GM21381 (cell line): ENCODE results near the gene KIR3DL1.
"Not testable (repeated sequence)": the region's sequence is repeated elsewhere in the genome, so short reads cannot be mapped to it uniquely, and the experiment has no call there.

Experiments used
- ATAC-seq: cut with Tn5 transposase; IDR thresholded peaks from one replicate; pipeline ENCODE4 v1.9.1; 2021; ENCODE audit warnings: mild to moderate bottlenecking, moderate library complexity; ENCODE audit not compliant: unreplicated experiment

KIR3DL1 gene

DNA sequence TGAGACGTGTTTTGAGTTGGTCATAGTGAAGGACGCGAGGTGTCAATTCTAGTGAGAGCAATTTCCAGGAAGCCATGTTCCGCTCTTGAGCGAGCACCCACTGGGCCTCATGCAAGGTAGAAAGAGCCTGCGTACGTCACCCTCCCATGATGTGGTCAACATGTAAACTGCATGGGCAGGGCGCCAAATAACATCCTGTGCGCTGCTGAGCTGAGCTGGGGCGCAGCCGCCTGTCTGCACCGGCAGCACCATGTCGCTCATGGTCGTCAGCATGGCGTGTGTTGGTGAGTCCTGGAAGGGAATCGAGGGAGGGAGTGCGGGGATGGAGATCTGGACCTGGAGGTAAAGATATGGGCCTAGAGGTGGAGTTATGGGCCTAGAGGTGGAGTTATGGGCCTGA, at the start of gene KIR3DL1:
TSS of gene KIR3DL1 (plus strand) at position 218 of the 400 bp plus-strand sequence.
- ATAC-seq = not testable (repeated sequence)

DNA sequence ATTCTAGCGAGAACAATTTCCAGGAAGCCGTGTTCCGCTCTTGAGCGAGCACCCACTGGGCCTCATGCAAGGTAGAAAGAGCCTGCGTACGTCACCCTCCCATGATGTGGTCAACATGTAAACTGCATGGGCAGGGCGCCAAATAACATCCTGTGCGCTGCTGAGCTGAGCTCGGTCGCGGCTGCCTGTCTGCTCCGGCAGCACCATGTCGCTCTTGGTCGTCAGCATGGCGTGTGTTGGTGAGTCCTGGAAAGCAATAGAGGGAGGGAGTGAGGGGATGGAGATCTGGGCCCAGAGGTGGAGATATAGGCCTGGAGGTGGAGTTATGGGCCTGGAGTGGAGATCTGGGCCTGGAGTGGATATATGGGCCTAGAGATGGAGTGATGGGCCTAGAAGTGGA, 46.6 kb upstream of the KIR3DL1 start, which contains the start of gene KIR2DL1:
TSS of gene KIR2DL1 (plus strand) at position 148 of the 400 bp plus-strand sequence. CDS start at position 206, 58 bp downstream.
- not testable (repeated sequence) for ATAC-seq

DNA sequence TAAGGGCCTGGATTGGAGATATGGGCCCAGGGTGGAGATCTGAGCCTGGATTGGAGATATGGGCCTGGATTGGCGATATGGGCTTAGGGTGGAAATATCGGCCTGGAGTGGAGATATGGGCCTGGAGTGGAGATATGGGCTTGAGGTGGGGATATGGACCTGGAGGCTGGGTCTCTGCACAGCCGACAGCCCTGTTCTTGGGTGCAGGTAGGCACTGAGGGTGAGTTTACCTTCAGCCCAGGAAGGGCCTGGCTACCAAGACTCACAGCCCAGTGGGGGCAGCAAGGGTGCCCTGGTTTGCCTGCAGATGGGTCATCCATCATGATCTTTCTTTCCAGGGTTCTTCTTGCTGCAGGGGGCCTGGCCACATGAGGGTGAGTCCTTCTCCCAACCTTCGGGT, 45.8 kb upstream of the KIR3DL1 start:
- not testable (repeated sequence) for ATAC-seq

DNA sequence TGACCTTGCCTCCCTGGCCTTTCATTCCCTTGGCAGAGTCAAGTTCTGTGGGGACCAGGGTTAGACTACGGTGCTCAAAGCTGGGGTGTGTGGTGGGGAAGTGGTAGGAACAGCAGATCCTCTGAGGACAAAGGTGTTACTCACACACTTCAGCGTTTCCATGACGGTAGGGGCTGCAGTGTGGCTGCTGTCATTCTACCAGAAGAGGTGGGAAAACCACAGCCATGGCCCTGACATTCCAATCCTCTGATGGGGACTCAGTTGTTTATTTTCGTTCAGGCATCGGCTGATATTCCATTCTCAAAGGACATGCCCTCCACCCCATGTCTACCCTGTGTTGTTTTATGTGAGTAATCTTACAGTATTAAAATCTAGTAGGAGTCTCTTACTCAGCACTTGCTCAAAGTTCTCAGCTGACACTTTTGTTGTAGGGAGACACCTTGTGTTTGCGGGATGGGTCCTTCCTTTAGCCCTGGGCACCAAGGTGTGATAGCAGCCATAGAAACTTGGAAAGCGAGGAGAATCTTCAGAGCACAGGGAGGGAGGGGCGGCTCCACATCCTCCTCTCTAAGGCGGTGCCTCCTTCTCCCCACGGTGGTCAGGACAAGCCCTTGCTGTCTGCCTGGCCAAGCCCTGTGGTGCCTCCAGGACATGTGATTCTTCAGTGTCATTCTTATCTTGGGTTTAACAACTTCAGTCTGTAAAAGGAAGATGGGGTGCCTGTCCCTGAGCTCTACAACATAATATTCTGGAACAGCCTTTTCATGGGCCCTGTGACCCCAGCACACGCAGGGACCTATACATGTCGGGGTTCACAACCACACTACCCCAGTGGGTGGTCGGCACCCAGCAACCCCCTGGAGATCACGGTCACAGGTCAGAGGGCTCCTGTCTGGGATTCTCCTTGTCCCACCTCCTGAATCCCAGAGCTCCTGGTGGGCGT, 45.0 kb upstream of the KIR3DL1 start:
- not testable (repeated sequence) for ATAC-seq

DNA sequence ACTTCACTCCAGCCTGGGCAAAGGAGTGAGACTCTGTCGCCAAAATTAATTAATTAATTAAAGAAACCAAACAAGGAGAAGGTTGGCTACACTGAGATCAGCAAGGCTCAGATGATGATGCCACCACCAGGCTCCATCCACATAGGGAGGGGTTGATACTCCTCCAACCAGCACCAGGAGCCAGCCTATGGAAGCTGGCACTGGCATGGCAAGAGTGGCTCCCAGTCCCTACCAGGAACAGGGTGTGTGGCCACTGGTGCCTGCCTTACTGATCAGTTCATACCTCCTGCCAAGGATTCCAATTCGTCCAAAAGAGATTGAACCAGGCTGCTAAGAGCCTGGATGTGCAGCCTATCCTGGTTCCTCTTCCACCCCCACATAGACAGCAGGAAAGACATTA, 43.6 kb upstream of the KIR3DL1 start:
- ATAC-seq = not testable (repeated sequence)

DNA sequence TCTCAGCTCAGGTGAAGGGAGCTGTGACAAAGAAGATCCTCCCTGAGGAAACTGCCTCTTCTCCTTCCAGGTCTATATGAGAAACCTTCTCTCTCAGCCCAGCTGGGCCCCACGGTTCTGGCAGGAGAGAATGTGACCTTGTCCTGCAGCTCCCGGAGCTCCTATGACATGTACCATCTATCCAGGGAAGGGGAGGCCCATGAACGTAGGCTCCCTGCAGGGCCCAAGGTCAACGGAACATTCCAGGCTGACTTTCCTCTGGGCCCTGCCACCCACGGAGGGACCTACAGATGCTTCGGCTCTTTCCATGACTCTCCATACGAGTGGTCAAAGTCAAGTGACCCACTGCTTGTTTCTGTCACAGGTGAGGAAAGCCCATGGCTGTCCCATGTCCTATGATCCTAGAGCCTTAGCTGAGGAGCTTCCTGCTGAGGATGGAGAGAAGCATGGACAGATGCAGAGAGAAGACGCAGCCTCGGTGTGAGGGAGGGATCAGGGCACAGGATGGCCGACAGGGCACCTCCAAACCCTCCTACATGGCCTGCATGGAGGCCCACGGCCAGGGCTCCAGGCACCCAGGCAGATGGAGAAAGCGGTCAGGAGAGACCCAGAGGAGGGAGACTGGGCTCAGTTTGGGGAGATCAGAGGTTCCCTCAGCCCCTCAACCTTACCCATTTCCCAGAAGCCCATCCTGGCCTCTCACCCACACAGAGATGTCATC, 41.0 kb upstream of the KIR3DL1 start:
- not testable (repeated sequence) for ATAC-seq

DNA sequence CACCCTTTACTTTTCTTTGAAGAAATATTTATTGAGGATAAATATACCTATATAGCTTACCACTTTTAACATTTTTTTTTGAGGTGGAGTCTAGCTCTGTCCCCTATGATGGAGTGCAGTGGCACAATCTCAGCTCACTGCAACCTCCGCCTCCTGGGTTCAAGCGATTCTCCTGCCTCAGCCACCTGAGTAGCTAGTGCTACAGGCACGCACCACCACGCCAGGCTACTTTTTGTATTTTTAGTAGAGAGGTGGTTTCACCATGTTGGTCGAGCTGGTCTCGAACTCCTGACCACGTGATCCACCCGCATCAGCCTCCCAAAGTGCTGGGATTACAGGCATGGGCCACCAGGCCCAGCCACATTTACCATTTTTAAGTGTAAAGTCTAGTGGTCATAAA, 40.4 kb upstream of the KIR3DL1 start:
- ATAC-seq = not testable (repeated sequence)

DNA sequence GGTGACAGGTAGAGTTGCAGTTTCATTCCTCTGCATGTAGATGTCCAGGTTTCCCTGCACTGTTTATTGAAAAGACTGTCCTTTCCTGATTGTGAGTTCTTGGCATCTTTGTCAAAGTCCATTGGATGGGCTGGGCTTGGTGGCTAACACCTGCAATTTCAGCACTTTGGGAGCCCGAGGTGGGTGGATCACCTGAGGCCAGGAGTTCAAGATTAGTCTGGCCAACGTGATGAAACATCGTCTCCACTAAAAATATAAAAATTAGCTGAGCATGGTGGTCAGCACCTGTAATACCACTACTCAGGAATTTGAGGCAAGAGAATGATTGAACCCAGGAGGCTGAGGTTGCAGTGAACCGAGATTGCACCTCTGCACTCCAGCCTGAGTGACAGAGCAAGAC, 38.4 kb upstream of the KIR3DL1 start:
- ATAC-seq = not testable (repeated sequence)

DNA sequence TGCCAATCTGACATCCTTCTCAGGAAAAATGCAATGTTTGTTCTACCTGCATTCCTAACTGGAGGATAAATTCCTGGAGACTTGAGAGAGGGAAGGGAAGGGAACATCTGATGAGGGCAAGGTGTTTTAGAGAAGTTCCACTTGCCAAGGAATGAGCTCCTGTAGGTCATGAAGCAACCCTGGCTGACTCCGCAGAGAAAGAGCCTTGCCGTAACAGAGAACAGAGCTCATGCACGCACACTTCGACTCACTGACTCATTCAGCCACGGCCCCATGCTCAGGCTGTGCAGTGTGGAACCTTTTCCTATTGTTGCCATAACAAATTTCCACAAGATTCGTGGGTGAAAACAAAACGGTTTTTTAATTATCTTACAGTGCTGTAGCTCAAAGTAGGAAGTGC, 37.4 kb upstream of the KIR3DL1 start:
- ATAC-seq = not testable (repeated sequence)

DNA sequence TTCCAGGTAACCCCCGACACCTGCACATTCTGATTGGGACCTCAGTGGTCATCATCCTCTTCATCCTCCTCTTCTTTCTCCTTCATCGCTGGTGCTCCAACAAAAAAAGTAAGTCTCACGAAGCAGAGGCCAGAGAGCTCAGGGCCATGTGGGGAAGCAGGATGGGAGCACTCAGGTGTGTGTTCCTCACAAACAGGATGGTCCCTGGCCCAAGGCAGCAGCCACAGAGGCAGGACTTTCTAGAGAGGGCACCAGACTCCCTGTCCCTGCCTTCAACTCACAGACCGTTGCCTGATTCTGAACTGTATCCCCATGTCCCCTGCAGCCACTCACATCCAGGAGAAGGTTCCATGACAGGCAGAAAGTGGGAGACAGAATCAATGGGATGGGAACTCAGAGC, 33.4 kb upstream of the KIR3DL1 start:
- ATAC-seq = not testable (repeated sequence)

DNA sequence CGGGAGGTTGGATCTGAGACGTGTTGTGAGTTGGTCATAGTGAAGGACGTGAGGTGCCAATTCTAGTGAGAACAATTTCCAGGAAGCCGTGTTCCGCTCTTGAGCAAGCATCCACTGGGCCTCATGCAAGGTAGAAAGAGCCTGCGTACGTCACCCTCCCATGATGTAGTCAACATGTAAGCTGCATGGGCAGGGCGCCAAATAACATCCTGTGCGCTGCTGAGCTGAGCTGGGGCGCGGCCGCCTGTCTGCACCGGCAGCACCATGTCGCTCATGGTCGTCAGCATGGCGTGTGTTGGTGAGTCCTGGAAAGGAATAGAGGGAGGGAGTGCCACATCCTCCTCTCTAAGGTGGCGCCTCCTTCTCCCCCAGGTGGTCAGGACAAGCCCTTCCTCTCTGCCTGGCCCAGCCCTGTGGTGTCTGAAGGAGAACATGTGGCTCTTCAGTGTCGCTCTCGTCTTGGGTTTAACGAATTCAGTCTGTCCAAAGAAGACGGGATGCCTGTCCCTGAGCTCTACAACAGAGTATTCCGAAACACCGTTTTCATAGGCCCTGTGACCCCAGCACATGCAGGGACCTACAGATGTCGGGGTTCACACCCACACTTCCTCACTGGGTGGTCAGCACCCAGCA, 30.1 kb upstream of the KIR3DL1 start:
- not testable (repeated sequence) for ATAC-seq

DNA sequence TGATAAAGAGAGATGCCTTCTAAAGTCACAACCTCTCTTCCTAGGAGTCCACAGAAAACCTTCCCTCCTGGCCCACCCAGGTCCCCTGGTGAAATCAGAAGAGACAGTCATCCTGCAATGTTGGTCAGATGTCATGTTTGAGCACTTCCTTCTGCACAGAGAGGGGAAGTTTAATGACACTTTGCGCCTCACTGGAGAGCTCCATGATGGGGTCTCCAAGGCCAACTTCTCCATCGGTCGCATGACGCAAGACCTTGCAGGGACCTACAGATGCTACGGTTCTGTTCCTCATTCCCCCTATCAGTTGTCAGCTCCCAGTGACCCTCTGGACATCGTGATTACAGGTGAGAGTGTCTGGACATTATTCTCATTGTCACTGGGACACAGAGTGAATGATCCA, 28.1 kb upstream of the KIR3DL1 start:
- ATAC-seq = not testable (repeated sequence)

DNA sequence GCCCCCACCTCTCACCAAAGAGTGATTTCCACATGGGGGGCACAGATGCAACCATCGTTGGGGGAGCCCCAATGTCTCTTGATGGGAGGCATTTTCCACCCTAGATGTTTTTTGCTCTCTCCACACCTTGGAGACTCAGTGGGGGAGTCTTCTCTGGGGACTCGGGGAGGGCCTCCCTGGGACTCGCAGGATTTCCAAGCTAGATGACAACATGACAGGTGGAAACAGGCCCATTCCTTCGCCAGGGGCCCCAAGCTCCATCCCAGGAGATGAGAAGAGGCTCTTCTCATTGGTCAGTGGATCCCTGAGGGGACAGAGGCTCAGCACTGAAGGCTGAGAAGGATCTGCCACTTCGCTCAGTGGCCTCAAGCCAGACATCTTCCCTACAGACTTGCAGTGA, 25.6 kb upstream of the KIR3DL1 start:
- no peak for ATAC-seq

DNA sequence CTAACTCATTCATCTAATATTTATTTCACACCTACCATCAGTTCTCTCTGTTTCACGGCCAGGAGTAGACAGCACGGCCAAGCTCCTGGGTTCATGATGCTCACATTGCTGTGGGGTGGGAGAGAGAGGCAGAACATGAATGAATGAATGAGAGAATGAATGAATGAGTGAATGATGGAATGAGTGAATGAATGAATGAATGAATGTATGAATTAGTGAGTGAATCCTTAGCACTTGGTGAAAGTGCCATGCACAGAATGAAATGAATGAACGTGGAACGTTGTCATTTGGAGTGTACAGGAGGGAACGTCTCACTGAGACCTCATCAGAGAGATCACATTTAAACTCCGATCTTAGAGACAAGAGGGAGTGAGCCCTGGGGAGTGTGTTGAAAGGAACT, 24.8 kb upstream of the KIR3DL1 start:
- ATAC-seq = no peak

DNA sequence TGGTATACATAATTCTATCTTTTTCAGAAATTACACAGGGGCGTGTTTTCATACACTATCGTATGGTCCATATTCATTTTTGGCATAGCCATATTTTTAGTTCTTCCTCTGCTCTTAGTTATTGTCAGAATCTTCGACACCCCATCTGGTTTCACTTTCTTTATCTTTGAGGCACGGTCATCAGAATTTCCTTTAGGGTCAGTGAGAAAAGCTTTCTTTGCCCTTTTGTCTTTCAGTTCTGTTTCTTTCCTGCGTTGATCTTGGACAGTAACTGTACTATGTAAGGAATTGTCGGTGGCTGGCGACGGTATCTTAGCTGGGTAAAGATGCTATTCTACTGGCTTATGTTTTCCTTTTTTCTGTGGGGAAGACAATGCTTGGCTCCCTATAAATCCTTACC, 23.5 kb upstream of the KIR3DL1 start:
- no peak for ATAC-seq

DNA sequence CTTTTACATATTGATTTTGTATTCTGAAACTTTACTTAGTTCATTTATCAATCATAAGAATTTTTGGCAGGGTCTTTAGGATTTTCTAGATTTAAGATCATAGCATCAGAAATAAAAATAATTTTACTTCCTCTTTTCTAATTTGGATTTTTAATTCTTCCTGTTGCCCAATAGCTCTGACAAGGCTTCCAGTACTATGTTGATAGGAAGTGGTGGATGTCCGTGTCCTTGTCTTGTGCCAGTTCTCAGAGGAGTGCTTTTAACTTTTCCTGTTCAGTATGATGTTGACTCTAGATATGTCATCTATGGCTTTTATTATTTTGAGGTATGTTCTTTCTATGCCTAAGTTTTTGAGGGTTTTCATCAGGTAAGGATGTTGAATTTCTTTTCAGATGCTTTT, 20.5 kb upstream of the KIR3DL1 start:
- no peak for ATAC-seq

DNA sequence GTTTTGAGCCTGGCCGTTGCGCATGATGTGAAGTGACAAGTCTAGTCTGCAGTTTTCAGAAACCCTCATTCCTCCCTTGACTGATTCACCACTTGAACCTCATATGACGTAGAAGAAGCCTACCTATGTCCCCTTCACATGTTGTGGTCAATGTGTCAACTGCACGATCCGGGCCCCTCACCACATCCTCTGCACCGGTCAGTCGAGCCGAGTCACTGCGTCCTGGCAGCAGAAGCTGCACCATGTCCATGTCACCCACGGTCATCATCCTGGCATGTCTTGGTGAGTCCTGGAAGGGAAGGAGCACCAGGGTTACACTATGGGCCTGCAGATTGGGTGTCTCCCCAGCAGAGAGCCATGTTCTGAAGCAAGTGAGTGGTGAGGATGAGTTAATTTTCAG, 12.9 kb upstream of the KIR3DL1 start, which contains the start of gene KIR2DL4:
TSS of gene KIR2DL4 (plus strand) at position 201 of the 400 bp plus-strand sequence. CDS start at position 243, 42 bp downstream.
- ATAC-seq = no peak

DNA sequence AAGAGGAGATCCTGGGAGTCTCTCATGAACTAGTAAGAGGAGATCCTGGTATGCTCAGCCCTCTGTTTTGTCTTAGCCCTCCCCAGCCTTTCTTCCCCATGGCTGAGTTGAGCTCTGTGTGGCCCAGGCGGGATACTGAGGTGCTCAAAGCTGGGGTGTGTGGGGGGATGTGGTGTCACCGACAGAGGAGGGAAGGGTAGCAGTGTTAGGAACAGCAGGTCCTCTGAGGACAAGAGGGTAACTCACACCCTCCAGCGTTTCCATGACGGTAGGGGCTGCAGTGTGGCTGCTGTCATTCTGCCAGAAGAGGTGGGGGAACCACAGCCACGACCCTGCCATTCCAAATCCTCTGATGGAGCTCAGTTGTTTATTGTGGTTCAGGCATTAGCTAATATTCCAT, 12.2 kb upstream of the KIR3DL1 start:
- ATAC-seq = no peak

DNA sequence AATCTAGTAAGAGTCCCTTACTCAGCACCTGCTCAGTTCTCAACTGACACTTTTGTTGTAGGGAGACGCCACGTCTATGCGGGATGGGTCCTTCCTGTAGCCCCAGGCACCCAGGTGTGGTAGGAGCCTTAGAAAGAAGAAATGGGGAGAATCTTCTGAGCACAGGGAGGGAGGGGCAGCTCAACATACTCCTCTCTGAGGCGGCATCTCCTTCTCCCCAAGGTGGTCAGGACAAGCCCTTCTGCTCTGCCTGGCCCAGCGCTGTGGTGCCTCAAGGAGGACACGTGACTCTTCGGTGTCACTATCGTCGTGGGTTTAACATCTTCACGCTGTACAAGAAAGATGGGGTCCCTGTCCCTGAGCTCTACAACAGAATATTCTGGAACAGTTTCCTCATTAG, 11.7 kb upstream of the KIR3DL1 start:
- ATAC-seq = no peak

DNA sequence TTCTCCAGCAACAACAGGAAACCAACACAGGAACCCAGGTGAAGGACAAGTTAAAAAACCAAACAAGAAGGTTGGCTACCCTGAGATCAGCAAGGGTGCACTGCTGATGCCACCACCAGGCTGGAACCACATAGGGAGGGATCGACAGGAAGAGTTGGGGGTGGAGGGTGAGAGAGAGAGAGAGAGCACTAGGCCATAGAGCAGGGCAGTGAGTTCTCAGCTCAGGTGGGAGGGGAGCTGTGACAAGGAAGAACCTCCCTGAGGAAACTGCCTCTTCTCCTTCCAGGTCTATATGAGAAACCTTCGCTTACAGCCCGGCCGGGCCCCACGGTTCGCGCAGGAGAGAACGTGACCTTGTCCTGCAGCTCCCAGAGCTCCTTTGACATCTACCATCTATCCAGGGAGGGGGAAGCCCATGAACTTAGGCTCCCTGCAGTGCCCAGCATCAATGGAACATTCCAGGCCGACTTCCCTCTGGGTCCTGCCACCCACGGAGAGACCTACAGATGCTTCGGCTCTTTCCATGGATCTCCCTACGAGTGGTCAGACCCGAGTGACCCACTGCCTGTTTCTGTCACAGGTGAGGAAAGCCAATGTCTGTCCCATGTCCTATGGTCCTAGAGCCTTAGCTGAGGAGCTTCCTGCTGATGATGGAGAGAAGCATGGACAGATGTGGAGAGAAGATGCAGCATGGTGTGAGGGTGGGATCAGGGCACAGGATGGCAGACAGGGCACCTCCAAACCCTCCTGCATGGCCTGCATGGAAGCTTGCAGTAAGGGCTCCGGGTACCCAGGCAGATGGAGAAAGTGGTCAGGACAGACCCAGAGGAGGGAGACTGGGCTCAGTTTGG, 10.4 kb upstream of the KIR3DL1 start:
- ATAC-seq = no peak
